Fibroblast of skin of left biceps (primary cell): ENCODE results near the gene CLDN3.
A peak's percentile ranks its signal among the peaks of the same experiment; 100 is the strongest.
"Not testable (repeated sequence)": the region's sequence is repeated elsewhere in the genome, so short reads cannot be mapped to it uniquely, and the experiment has no call there.

Experiments used
- DNase-seq, 2 experiments: peaks; one replicate each; pipeline ENCODE4 v3.0.0-alpha.2; 2013; ENCODE audit warnings: low read depth in 2 of 2

The CLDN3 gene

GRCh38 chr7:73770002-73770859, at the start of gene CLDN3:
Gene CLDN3 (minus strand): TSS chr7:73770270. CDS start chr7:73770049, 221 bp downstream.
- no peak for DNase-seq

- DNase-seq = no peak
Observed at GRCh38 chr7:73817121-73817520, 47.1 kb upstream of the CLDN3 start.

- no peak for DNase-seq
Observed at GRCh38 chr7:73815436-73815835, 45.4 kb upstream of the CLDN3 start.

- DNase-seq = no peak
Observed at GRCh38 chr7:73812996-73813395, 42.9 kb upstream of the CLDN3 start.

- no peak for DNase-seq
Observed at GRCh38 chr7:73811760-73812168, 41.7 kb upstream of the CLDN3 start.

GRCh38 chr7:73810998-73811360, 40.9 kb upstream of the CLDN3 start:
- no peak for DNase-seq

GRCh38 chr7:73809467-73809951, 39.4 kb upstream of the CLDN3 start:
- no peak for DNase-seq

- no peak for DNase-seq
Observed at GRCh38 chr7:73802459-73802858, 32.4 kb upstream of the CLDN3 start.

GRCh38 chr7:73801577-73801976, 31.5 kb upstream of the CLDN3 start:
- DNase-seq = no peak

- no peak for DNase-seq
Observed at GRCh38 chr7:73799282-73800141, 29.4 kb upstream of the CLDN3 start.

GRCh38 chr7:73797176-73797575, 27.1 kb upstream of the CLDN3 start:
- not testable (repeated sequence) for DNase-seq

GRCh38 chr7:73796656-73797055, 26.6 kb upstream of the CLDN3 start:
- not testable (repeated sequence) for DNase-seq

GRCh38 chr7:73795188-73795587, 25.1 kb upstream of the CLDN3 start:
- DNase-seq = not testable (repeated sequence)

GRCh38 chr7:73791170-73791690, 21.2 kb upstream of the CLDN3 start:
- DNase-seq = not testable (repeated sequence)

GRCh38 chr7:73789051-73789450, 19.0 kb upstream of the CLDN3 start:
- no peak for DNase-seq

- DNase-seq = not testable (repeated sequence)
Observed at GRCh38 chr7:73787786-73788048, 17.6 kb upstream of the CLDN3 start.

- no peak for DNase-seq
Observed at GRCh38 chr7:73786588-73786987, 16.5 kb upstream of the CLDN3 start.

- DNase-seq = no peak
Observed at GRCh38 chr7:73779517-73779916, 9.4 kb upstream of the CLDN3 start.

GRCh38 chr7:73778801-73779389, 8.8 kb upstream of the CLDN3 start:
- no peak for DNase-seq

GRCh38 chr7:73774923-73775322, 4.9 kb upstream of the CLDN3 start:
- peak; percentile 6 to 8 for DNase-seq

GRCh38 chr7:73773700-73774517, 3.8 kb upstream of the CLDN3 start:
- DNase-seq = no peak
